Effector memory CD8-positive, alpha-beta T cell (primary cell): ENCODE data around the gene KCNQ1OT1.

ENCODE experiments used
- ATAC-seq: fragments of 150-1000 bp; cut with Tn5 transposase; replicated peaks from 2 replicates; pipeline ENCODE4 v1.10.0; 2021; ENCODE audit warnings: mild to moderate bottlenecking, moderate library complexity
- DNase-seq, 3 experiments: peaks; one replicate each; pipeline ENCODE4 v3.0.0; 2021
- H3K27ac Mint-ChIP-seq, 2 donors: one replicate each; pipeline ENCODE4 v1.8.0; 2022; ENCODE audit warnings: mild to moderate bottlenecking in 2 of 2, mixed read lengths in 2 of 2, moderate library complexity in 2 of 2
- H3K27me3 Mint-ChIP-seq, 2 donors: one replicate each; pipeline ENCODE4 v1.8.0; 2022; ENCODE audit warnings: mixed read lengths in 2 of 2
- H3K36me3 Mint-ChIP-seq: one replicate; pipeline ENCODE4 v1.8.0; 2022; ENCODE audit warnings: mild to moderate bottlenecking, moderate library complexity, mixed read lengths; ENCODE audit not compliant: insufficient read depth
- H3K4me1 Mint-ChIP-seq, 2 donors: one replicate each; pipeline ENCODE4 v1.8.0; 2022; ENCODE audit warnings: low read depth in 2 of 2, mixed read lengths in 2 of 2
- H3K4me3 Mint-ChIP-seq, 2 donors: one replicate each; pipeline ENCODE4 v1.8.0; 2022; ENCODE audit warnings: mild to moderate bottlenecking in 2 of 2, mixed read lengths in 2 of 2, moderate library complexity in 2 of 2
- H3K9me3 Mint-ChIP-seq, 2 donors: one replicate each; pipeline ENCODE4 v1.8.0; 2022; ENCODE audit warnings: mixed read lengths in 2 of 2

KCNQ1OT1 gene

GRCh38 chr11:2586087-2586792 lies 113.6 kb downstream of the KCNQ1OT1 start:
- Mint-ChIP-seq H3K27ac (no peak overlapping the region), H3K4me1 (no peaks in the 10 kb centered on the region), H3K36me3 (no peaks in the 10 kb centered on the region), H3K4me3 (no peak overlapping the region), H3K27me3 (no peaks in the 10 kb centered on the region), H3K9me3 (no peaks in the 10 kb centered on the region)
- ATAC-seq (no peak), DNase-seq (peak in 1 of 3 experiments; percentile 0)

- Mint-ChIP-seq H3K4me1 (no peaks in the 10 kb centered on the region), H3K36me3 (no peaks in the 10 kb centered on the region), H3K27ac (no peak overlapping the region), H3K9me3 (no peaks in the 10 kb centered on the region), H3K4me3 (no peak overlapping the region), H3K27me3 (no peaks in the 10 kb centered on the region)
- ATAC-seq = no peak
- DNase-seq = peak in 1 of 3 experiments; percentile 0
These were observed 114.2 kb downstream of the KCNQ1OT1 start for GRCh38 chr11:2585566-2586086.

- DNase-seq (peak in 1 of 3 experiments; percentile 0), ATAC-seq (no peak)
- Mint-ChIP-seq H3K36me3 (no peaks in the 10 kb centered on the region), H3K27ac (no peak overlapping the region), H3K4me1 (no peaks in the 10 kb centered on the region), H3K27me3 (no peaks in the 10 kb centered on the region), H3K9me3 (no peaks in the 10 kb centered on the region), H3K4me3 (no peak overlapping the region)
These were observed 114.8 kb downstream of the KCNQ1OT1 start for GRCh38 chr11:2584812-2585565.

GRCh38 chr11:2584434-2584811 lies 115.4 kb downstream of the KCNQ1OT1 start:
- no peaks in the 10 kb centered on the region for H3K36me3 Mint-ChIP-seq
- no peak for DNase-seq
- no peak for ATAC-seq
- no peaks in the 10 kb centered on the region for H3K9me3 Mint-ChIP-seq
- H3K4me3 Mint-ChIP-seq = no peak overlapping the region
- H3K4me1 Mint-ChIP-seq = no peaks in the 10 kb centered on the region
- no peaks in the 10 kb centered on the region for H3K27me3 Mint-ChIP-seq
- no peak overlapping the region for H3K27ac Mint-ChIP-seq

GRCh38 chr11:2583605-2583958 lies 116.2 kb downstream of the KCNQ1OT1 start:
- DNase-seq (no peak), ATAC-seq (no peak)
- Mint-ChIP-seq H3K4me3 (no peak overlapping the region), H3K27me3 (no peaks in the 10 kb centered on the region), H3K36me3 (no peaks in the 10 kb centered on the region), H3K4me1 (no peaks in the 10 kb centered on the region), H3K9me3 (no peaks in the 10 kb centered on the region), H3K27ac (no peak overlapping the region)

GRCh38 chr11:2582946-2583604 lies 116.7 kb downstream of the KCNQ1OT1 start:
- Mint-ChIP-seq H3K9me3 (no peaks in the 10 kb centered on the region), H3K27ac (no peak overlapping the region), H3K27me3 (no peaks in the 10 kb centered on the region), H3K4me1 (no peaks in the 10 kb centered on the region), H3K4me3 (no peak overlapping the region), H3K36me3 (no peaks in the 10 kb centered on the region)
- no peak for DNase-seq
- ATAC-seq = no peak

- ATAC-seq (no peak), DNase-seq (no peak)
- no peaks in the 10 kb centered on the region for H3K4me1 Mint-ChIP-seq
- H3K27ac Mint-ChIP-seq = no peak overlapping the region
- no peaks in the 10 kb centered on the region for H3K9me3 Mint-ChIP-seq
- H3K4me3 Mint-ChIP-seq = no peak overlapping the region
- no peaks in the 10 kb centered on the region for H3K27me3 Mint-ChIP-seq
- H3K36me3 Mint-ChIP-seq = no peaks in the 10 kb centered on the region
These were observed 117.3 kb downstream of the KCNQ1OT1 start for GRCh38 chr11:2582351-2582945.

- ATAC-seq (no peak), DNase-seq (no peak)
- Mint-ChIP-seq H3K27me3 (no peaks in the 10 kb centered on the region), H3K4me1 (no peaks in the 10 kb centered on the region), H3K9me3 (no peaks in the 10 kb centered on the region), H3K36me3 (no peaks in the 10 kb centered on the region), H3K4me3 (no peak overlapping the region), H3K27ac (no peak overlapping the region)
These were observed 117.9 kb downstream of the KCNQ1OT1 start for GRCh38 chr11:2581931-2582350.

GRCh38 chr11:2581151-2581930 lies 118.5 kb downstream of the KCNQ1OT1 start:
- H3K36me3 Mint-ChIP-seq = no peaks in the 10 kb centered on the region
- H3K9me3 Mint-ChIP-seq = no peaks in the 10 kb centered on the region
- DNase-seq (no peak), ATAC-seq (no peak)
- H3K4me1 Mint-ChIP-seq = no peaks in the 10 kb centered on the region
- no peak overlapping the region for H3K4me3 Mint-ChIP-seq
- no peaks in the 10 kb centered on the region for H3K27me3 Mint-ChIP-seq
- H3K27ac Mint-ChIP-seq = no peak overlapping the region

GRCh38 chr11:2580571-2581001 lies 119.2 kb downstream of the KCNQ1OT1 start:
- no peaks in the 10 kb centered on the region for H3K36me3 Mint-ChIP-seq
- ATAC-seq (no peak), DNase-seq (no peak)
- H3K4me3 Mint-ChIP-seq = no peak overlapping the region
- no peaks in the 10 kb centered on the region for H3K27me3 Mint-ChIP-seq
- no peaks in the 10 kb centered on the region for H3K4me1 Mint-ChIP-seq
- no peaks in the 10 kb centered on the region for H3K9me3 Mint-ChIP-seq
- no peak overlapping the region for H3K27ac Mint-ChIP-seq

- Mint-ChIP-seq H3K4me3 (no peak overlapping the region), H3K9me3 (no peaks in the 10 kb centered on the region), H3K36me3 (no peaks in the 10 kb centered on the region), H3K27ac (no peak overlapping the region), H3K4me1 (no peaks in the 10 kb centered on the region), H3K27me3 (no peaks in the 10 kb centered on the region)
- ATAC-seq = no peak
- no peak for DNase-seq
These were observed 119.8 kb downstream of the KCNQ1OT1 start for GRCh38 chr11:2580061-2580421.

GRCh38 chr11:2579315-2580060 lies 120.3 kb downstream of the KCNQ1OT1 start:
- Mint-ChIP-seq H3K27me3 (no peaks in the 10 kb centered on the region), H3K4me3 (no peak overlapping the region), H3K4me1 (no peaks in the 10 kb centered on the region), H3K9me3 (no peaks in the 10 kb centered on the region), H3K36me3 (no peaks in the 10 kb centered on the region), H3K27ac (no peak overlapping the region)
- DNase-seq = no peak
- no peak for ATAC-seq
